Measurements from ENCODE around the gene ME3.
"Not testable (repeated sequence)": the region's sequence is repeated elsewhere in the genome, so short reads cannot be mapped to it uniquely, and the experiment has no call there.

Gene ME3

DNA sequence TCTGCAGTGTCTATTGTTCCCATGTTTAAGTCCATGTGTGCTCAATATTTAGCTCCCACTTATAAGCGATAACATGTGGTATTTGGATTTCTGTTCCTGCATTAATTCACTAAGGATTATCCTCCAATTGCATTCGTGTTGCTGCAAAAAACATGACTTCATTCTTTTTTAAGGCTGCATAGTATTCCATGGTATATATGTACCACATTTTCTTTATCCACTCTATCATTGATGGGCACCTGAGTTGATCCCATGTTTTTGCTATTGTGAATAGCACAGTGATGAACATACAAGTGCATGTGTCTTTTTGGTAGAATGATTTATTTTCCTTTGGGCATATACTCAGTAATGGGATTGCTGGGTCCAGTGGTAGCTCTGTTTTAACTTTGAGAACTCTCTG, 109.6 kb downstream of the ME3 start:
- not testable (repeated sequence) for DNase-seq (ENCODE audit: low read depth in 1 of 2, low spot score in 1 of 2)

DNA sequence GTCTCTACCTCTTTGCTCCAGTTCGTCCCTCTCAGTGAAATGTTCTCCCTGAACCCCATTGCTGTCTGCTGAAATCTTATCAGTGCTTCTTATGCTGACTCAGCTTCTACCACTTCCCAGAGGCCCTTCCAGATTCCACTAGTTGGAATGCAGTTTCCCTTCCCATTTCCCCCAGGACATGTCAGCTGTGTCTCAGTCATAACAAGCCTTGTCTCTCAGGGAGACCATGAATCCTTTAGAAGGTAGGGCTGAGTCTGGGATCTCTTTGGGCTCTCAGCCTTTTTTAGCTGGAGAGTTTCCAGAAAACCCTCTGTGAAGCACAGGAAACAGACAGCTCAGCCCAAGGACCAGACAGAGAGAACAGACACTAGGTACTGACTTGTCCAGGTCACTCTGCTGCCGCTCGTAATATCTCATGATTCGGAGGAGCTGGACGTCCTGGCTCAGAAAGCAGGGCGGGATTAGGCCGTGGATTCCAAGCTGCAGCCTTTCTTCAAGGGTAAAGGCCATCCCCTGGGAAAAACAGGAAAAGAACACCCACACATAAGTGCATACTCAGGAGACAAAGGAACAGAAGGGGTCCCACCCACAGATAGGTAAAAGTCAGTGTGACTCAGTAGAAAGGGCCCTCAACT, 113.0 kb downstream of the ME3 start:
- DNase-seq (ENCODE audit: low read depth in 1 of 2, low spot score in 1 of 2): no peak

DNA sequence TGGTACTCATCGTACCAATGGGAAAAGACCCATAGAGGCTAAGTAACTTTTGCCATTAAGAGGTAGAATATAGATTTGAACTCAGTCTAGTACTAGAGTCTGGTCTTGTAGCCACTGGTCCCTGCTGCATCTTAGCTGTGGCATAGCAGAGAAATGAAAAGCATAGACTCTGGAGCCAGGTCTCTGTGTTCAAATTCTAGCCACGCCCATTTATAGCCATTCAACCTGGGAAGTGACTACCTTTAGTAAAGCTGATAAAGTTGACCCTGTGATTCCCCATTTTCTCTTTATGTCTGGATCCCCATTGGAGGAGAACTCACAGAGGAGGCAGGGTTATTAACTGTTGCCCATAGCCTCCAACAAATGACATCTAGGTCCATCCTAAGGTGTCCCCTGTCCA, 113.6 kb downstream of the ME3 start:
- no peak for DNase-seq (ENCODE audit: low read depth in 1 of 2, low spot score in 1 of 2)

DNA sequence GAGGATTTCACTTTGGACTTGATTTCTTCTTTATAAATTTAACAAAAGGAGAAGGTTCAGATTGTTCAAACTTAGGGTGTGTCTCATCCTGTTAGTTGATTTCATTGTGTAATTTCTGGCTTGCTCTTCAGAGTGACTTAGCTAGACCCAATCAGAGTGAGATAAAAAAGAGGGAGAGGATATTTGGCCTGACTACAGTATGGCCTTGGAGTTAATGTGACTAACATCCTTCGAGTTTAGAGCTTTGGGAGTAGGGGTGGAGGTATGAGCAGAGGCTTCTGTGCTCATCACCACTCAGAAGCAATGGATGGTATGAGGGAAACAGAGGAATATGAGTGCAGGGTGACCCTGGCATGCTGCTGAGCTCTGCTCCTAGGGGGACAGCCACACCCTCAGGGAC, 114.2 kb downstream of the ME3 start:
- DNase-seq (ENCODE audit: low read depth in 1 of 2, low spot score in 1 of 2): no peak

DNA sequence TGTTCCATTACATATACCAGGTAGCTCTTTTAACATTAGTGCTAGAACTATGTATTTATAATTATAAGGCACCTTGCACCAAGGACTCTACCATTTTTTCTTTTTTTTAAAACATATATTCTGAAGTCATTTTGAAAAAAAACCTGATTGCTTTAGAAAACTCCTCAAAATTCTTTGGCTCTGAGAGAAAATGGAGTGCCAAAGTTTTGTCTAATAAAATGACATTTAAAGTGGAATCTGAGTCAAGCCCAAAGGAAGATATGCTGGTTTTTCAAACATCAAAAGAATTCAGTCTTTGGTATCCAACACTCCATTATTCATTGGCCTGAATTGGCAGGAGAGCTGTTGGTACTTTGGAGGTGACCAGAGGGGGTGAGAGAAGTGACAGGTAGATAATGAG, 116.5 kb downstream of the ME3 start:
- DNase-seq (ENCODE audit: low read depth in 1 of 2, low spot score in 1 of 2): no peak

DNA sequence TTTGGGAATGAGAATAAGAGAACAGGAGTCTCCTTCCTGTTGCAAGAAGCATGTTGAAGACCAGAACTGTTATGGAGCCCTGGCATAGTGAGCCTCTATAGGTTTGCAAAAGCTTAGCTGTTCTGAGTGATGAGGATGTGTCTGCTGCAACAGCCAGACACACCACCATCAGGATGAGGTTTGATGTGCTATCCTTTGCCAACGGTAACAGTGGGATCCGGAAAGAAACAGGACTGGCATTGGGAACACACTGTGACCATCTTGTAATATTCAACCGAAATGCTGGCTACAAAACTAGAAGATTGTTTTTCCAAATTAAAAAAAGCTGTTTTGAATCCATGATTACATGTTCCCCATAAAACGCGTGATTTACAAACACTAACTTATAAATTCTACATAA, 117.0 kb downstream of the ME3 start:
- DNase-seq (ENCODE audit: low read depth in 1 of 2, low spot score in 1 of 2): no peak

- DNase-seq (ENCODE audit: low read depth in 1 of 2, low spot score in 1 of 2): no peak
Observed at GRCh38 chr11:86553265-86553664, 119.2 kb downstream of the ME3 start.

DNA sequence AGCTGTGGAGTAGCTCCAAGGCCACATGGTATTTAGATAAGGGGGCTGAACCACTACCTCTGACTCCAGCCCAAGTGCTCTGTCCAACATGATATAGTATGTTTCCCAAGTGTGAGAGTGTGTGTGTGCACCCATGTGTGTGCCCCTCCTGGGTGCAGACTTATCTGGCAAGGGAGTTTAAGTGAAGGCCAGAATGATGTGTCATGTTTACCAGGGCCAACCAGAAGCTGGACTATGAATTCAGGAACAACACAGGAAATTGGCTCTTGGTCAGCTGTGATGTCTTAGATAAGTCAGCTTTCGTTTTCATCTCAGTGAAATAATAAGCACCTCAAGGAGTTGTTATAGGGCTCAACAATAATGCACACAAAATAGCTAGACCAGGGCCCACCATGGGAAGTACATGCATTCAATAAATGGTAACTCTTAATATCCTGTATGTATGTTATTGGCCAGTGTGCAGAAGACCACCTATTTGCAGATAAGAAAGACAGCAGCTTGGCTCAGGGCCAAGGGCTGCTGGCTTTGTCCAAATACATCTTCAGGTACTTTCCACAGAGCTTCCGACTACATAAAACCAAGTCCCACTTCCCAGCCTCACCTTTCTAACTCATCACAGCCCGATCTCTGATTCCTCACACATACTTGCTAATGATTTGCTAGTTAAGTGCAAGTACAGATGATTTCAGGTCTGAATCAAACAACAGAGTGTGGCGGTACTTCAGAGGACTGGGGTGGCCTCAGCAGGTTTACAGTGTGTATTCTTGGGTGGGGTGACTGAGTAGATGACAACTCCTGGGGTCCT, 120.9 kb downstream of the ME3 start:
- no peak for DNase-seq (ENCODE audit: low read depth in 1 of 2, low spot score in 1 of 2)

- DNase-seq (ENCODE audit: low read depth in 1 of 2, low spot score in 1 of 2): no peak
Observed at GRCh38 chr11:86550757-86551156, 121.7 kb downstream of the ME3 start.

GRCh38 chr11:86548271-86548917, 124.0 kb downstream of the ME3 start:
- DNase-seq (ENCODE audit: low read depth in 1 of 2, low spot score in 1 of 2): no peak

DNA sequence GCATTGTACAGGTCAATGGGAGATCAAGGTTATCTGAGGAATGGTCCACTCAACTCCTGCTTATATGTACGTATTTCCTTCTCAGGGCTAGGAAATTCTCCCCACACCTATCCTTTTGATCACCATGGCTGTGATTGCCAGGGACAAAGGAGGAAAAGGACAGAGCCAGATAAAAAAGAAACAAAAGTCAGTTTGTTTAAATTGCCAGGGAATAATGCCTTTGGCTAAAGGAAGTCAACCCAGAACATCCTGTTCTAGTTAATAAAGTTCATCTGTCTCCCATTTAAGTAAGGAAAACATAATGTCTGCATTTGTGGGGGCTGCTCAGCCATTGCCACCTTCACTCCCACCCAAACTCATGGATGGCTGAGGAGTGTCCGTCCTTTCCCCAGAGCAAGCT, 124.7 kb downstream of the ME3 start:
- DNase-seq (ENCODE audit: low read depth in 1 of 2, low spot score in 1 of 2): no peak

DNA sequence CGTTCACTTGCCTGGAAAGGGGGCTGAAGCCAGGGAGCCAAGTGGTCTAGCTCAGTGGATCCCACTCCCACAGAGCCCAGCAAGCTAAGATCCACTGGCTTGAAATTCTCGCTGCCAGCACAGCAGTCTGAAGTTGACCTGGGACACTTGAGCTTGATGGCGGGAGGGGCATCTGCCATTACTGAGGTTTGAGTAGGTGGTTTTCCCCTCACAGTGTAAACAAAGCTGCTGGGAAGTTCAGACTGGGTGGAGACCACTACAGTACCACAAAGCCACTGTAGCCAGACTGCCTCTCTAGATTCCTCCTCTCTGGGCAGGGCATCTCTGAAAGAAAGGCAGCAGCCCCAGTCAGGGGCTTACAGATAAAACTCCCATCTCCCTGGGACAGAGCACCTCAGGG, 131.1 kb downstream of the ME3 start:
- DNase-seq (ENCODE audit: low read depth in 1 of 2, low spot score in 1 of 2): not testable (repeated sequence)

DNA sequence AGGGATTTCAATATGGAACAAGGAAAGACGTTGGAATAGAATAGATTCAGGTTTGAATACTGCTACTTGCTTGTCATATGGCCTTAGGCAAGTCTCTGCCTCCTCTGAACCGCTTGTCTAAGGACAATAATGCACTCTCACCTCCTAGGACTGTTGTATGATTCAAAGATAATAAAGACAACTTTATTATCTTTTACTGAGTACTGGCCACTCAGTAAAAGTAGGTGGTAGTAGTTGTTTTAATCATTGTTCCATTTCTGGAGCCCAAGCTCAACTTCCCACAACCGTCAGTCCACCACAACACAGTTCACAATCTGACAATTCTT, 134.2 kb downstream of the ME3 start:
- DNase-seq (ENCODE audit: low read depth in 1 of 2, low spot score in 1 of 2): no peak

GRCh38 chr11:86537541-86538222, 134.7 kb downstream of the ME3 start:
- no peak for DNase-seq (ENCODE audit: low read depth in 1 of 2, low spot score in 1 of 2)

DNA sequence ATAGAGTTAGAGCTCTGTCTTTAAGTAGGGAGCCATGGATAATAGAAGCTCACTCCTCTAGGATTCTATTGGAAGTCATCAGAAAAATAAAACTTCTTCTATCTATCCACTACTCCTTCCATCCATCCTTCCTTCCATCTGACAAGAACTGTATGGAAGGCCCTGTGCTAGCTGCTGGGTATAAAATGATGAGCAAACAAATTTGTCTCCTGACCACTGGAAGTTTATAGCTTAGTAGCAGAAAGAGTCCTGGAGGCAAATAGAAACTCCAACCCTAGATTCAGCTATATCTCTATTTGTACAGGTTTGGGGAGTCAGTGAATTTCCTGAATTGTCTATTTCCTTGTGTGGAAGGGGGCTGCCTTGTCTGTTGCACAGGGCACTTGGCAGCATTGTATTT, 136.6 kb downstream of the ME3 start:
- DNase-seq (ENCODE audit: low read depth in 1 of 2, low spot score in 1 of 2): no peak

- DNase-seq (ENCODE audit: low read depth in 1 of 2, low spot score in 1 of 2): no peak
Observed at GRCh38 chr11:86524620-86525352, 147.6 kb downstream of the ME3 start.

GRCh38 chr11:86523738-86524619, 148.4 kb downstream of the ME3 start:
- DNase-seq (ENCODE audit: low read depth in 1 of 2, low spot score in 1 of 2): no peak

DNA sequence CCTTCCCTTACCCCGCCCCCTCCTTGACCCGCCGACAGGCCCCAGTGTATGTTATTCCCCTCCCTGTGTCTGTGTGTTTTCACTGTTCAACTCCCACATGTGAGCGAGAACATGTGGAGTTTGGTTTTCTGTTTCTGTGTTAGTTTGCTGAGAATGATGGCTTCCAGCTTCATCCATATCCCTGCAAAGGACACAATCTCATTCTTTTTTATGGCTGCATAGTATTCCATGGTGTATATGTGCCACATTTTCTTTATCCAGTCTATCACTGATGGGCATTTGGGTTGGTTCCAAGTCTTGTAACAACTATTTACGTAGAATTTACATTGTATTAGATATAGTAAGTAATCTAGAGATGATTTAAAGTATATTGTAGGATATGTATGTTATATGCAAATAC, 149.9 kb downstream of the ME3 start:
- DNase-seq (ENCODE audit: low read depth in 1 of 2, low spot score in 1 of 2): not testable (repeated sequence)

GRCh38 chr11:86519064-86519911, 153.1 kb downstream of the ME3 start:
- no peak for DNase-seq (ENCODE audit: low read depth in 1 of 2, low spot score in 1 of 2)

Data from activated CD4-positive, alpha-beta T cell treated with anti-CD3 and anti-CD28 coated beads, Interleukin-2, amount 50 U/mL, for 24 hours (primary cell).